Measurements from ENCODE around the gene RGS17.

- TF ChIP-seq CTCF (IDR thresholded peaks at IDR 0.05): no peak
- no peak for TF ChIP-seq POLR2A (IDR thresholded peaks at IDR 0.05)
These were observed 153.5 kb downstream of the RGS17 start for GRCh38 chr6:152977556-152977955.

Data from thyroid gland (tissue), 4 donors.